GM19035 (cell line): ENCODE measurements around the gene C5.
A peak's percentile ranks its signal among the peaks of the same experiment; 100 is the strongest.
"Not testable (repeated sequence)": the region's sequence is repeated elsewhere in the genome, so short reads cannot be mapped to it uniquely, and the experiment has no call there.

ENCODE experiments used
- ATAC-seq: cut with Tn5 transposase; IDR thresholded peaks from one replicate; pipeline ENCODE4 v1.9.1; 2021; ENCODE audit not compliant: unreplicated experiment

Gene C5

GRCh38 chr9:121053544-121053943 is 3.5 kb upstream of the C5 start:
- no peak for ATAC-seq

DNA sequence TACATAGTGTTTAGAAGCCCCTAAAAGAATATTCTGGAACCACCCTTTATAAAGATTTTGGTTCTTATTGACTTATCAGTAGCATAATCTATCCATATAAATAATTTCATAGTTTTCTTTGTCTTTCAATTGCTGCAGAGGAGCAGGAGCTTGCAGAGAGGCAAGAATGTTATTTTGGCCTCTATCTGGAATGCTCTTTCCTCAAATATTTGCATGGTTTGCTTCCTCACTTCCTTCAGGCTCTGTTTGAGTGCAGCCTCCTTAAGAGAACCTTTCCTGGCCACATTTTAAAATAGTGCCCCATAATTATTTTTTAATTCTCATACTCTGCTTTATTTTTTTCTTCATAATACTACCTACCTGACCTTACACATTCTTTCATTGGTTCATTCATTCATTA is 1.5 kb downstream of the C5 start:
- no peak for ATAC-seq

DNA sequence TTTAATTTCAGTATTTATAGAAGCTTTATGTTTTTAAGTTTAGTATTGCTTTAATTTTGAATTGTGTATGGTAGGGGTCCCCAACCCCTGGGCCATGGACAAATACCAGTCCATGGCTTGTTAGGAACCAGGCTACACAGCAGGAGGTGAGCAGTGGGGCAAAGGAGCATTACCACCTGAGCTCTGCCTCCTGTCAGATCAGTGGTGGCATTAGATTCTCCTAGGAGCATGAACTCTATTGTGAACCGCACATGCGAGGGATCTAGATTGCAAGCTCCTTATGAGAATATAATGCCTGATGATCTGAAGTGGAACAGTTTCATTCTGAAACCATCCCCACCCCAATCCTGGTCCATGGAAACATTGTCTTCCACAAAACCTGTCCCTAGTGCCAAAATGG is 1.9 kb downstream of the C5 start:
- ATAC-seq: no peak

- ATAC-seq: no peak
Measured at GRCh38 chr9:121038804-121039203, 11.3 kb downstream of the C5 start.

DNA sequence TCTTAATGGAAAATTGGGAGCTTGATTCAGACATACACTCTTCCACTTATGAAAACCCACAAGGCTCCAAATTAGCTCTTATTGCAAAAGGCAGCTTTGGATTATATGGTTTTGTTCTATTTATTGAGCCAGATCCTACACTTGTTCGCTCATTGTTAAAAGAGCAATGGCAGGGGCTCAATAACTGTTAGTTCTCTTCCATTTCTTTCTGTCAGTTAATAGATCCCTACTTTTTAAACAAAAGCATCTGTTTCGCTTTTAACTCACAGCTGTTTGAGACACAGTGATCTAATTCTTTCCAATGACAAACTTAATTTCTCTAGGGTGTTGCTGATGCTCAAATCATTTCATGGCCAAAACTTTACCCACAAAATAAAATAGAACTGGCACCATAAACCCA is 11.7 kb downstream of the C5 start:
- ATAC-seq: no peak

- not testable (repeated sequence) for ATAC-seq
Measured at GRCh38 chr9:121035717-121036116, 14.4 kb downstream of the C5 start.

DNA sequence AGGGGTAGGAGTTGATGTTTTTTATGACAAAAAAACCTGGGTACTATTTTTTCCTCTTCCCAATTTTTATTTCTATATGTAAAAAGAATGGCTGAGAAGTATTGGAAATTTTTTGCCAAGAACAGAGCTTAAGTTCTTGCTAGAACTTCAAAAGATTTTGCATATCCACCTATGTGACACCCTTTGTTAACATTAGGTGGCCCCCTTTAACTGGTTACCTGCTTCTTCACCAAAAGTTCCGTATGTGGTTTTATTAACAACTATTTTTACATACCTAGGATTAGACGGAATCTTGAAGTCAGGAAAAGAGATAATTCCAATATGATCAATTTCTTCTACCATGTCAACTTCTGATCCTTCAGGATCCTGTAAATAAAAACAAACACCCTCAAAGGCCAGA is 15.5 kb downstream of the C5 start:
- no peak for ATAC-seq

DNA sequence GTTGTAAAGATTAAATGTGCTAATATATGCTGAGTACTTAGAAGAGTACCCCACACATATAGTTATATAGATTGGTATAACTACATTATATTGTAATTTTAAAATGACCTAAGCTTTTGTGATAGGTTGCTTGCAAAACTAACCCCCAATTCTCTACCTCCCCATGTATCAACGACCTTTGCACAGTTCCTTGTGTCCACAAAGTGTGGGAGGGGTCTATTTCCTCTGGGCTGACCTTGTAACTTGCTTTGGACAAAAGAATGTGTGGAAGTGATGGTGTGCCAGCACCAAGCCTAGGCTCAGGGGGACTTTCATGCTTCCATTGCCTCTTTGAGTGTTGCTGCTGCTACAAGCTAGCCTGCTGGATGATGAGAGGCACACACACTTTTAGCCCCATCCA is 20.6 kb downstream of the C5 start:
- no peak for ATAC-seq

DNA sequence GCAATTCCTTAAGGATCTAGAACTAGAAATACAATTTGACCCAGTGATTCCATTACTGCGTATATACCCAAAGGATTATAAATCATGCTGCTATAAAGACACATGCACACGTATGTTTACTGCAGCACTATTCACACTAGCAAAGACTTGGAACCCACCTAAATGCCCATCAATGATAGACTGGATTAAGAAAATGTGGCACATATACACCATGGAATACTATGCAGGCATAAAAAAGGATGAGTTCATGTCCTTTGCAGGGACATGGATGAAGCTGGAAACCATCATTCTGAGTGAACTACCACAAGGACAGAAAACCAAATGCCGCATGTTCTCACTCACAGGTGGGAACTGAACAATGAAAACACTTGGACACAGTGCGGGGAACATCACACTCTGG is 21.8 kb downstream of the C5 start:
- ATAC-seq: not testable (repeated sequence)

GRCh38 chr9:121026768-121027167 is 23.3 kb downstream of the C5 start:
- ATAC-seq: no peak

DNA sequence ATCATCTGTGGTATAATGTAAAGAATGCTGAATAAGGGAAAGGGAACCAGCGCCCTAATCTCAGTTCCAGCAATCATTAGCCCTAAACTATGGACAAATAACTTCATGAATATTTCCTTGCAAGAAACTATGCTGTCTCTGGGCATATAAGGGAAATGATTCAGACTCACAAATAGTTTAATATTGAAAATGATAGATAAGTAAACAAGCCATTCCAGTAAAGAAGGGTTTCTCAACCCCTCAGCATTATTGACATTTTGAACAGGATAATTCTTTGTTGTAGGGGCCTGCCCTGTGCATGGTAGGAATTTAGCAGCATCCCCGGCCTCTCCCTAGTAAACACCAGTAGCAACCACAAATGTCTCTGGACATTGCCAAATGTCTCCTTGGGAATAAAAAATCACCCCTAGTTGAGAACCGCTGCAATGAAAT is 23.8 kb downstream of the C5 start:
- ATAC-seq: no peak

- ATAC-seq: no peak
Measured at GRCh38 chr9:121024237-121024636, 25.8 kb downstream of the C5 start.

- no peak for ATAC-seq
Measured at GRCh38 chr9:121023064-121023463, 27.0 kb downstream of the C5 start.

DNA sequence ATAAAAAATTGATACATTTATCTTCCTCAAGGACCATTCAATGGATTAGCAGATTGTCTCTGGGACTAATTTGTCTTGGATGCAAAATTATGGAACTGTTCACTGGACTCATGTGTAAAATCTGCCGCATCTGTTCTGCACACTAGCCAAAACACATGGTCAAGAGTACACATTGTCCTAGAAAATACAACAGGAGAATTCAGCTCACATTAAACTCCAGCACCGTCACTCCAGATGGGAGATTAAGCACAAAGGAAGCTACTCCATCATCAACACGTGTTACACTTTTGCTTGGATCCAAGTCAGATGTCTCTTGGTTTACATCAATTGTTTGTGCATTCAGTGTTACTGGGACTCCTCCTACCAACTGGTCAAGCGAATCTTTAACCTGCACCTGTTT is 28.8 kb downstream of the C5 start:
- ATAC-seq: no peak

DNA sequence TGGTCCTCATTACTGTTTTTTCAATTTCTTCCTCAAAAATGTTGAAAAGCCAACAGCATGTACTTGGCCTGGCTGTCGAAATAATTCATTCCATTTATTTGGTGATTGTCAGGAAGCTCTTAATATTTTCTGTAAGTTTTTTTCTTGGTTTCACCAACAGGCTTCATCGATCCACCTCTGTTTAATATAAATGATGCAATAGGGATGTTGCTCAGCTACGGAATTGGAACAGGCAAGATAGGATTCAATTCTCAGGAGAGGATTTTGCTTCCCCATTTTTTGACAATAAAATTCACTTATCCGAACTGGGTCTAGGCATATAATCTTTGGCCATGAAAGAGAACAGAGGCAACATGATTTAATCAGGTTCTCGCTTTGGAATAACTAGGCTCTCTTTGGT is 30.8 kb downstream of the C5 start:
- ATAC-seq: no peak

- no peak for ATAC-seq
Measured at GRCh38 chr9:121013911-121014310, 36.2 kb downstream of the C5 start.

- ATAC-seq: no peak
Measured at GRCh38 chr9:121009650-121010049, 40.4 kb downstream of the C5 start.

DNA sequence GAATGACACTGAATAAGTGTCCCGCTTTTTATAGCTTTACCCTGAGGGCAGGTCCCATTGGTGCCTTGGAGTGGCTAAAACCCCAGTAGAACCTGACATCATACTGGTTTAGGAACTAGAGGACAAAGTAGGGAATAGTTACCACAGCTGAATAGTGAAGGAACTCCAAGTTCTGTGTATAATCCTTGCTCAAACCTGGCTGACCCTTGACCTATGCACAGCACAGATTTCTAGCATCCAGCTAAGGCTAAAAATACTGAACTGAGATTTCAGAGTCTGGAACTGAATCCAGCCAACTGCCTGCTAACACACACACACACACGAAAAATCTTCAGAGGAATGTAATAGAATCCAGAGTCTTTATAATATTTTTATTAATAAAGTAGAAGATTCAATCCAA is 50.8 kb downstream of the C5 start:
- no peak for ATAC-seq

- ATAC-seq: no peak
Measured at GRCh38 chr9:120998111-120998510, 52.0 kb downstream of the C5 start.

DNA sequence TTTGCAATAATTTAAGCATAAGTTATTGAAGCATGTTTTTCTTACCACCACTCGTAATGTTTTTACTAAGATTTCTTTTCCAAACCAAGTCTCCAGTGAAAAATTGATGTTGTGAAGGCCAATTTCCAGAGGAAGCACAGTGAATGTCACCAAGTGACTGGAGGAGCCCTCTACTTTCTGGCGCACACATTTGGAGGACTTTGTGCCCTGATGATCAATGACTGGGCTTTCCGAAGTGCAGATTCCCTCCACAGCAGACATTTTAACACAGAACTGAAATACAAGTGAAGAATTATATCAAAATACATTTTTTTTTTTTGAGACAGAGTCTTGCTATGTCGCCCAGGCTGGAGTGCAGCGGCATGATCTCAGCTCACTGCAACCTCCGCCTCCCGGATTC is 52.6 kb downstream of the C5 start:
- ATAC-seq: no peak

DNA sequence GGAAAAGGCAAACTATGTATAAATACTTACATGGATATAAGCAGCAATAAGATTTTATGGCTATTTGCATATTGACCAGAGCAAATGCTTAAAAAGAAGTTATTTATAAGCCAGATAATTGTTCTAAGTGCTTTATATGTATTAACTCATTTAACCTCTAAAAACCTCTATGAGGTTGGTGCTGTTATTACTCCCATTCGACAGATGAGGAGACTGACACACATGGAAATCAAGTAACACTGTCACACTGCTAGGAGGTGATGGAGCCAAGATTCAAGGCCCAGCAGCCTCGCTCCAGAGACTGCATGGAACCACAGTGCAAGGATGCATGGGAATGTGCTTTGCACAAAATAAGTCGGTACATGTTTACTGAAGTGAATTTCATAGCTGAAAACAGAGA is 53.7 kb downstream of the C5 start:
- ATAC-seq: no peak

DNA sequence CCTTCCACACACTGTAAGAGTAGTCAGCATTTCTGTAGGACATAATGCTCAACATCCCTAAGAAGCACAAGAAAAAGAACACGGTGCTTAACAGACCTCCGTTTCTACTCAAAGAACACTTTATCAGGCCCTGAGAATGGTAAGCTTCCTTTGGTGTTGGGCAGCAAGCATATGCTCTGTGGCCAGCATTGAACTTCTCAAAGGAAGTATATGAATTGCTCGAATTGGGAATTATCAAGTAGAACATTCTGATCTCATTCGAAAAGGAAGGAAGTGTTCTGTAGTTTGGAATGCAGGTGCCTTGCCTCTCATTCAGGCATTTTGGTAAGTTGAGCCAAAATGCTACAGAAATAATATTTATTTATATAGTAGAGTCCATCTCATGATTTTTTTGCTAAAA is 61.0 kb downstream of the C5 start:
- ATAC-seq: no peak

DNA sequence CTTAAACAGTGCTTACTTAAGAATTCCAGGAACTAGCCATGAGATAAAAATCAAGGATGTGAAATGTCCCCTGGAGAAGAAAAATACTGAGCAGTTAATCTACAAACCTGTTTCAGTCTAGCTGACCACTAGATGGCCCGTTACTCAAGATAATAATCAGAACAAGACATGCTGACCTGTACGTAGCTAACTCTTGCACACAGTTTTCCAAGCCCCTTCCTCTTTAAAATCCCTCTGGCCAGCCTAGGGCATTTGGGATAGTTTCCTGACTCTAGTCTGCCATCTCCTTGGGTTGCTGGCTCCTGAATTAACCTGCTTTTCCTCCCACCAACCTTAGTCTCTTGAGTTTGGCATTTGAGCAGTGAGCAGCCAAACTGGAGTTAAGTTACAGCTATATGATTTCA is 64.3 kb downstream of the C5 start:
- ATAC-seq: no peak

DNA sequence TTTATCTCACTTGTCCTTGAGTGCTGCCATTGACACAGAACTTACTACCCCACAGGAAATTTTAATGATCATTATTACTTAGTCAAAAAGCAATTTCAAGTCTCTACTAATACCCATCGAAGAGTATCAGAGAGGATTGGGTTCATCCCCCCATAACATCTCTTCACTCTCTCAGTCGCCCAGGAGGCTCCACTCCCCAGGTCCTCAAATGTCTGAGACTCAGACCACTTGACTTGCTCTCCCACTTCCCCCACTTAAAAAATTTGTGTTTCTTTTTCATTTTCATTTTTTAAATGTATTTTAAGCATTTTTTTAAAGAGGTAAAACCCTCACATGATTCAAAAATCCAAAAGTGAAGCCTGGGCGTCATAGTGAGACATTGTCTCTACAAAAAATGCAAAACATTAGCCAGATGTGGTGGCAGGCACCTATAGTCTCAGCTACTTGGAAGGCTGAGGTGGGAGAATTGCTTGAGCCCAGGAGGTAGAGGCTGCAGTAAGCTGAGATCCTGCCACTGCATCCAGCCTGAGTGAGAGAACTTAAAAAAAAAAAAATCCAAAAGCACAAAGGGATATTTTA is 66.7 kb downstream of the C5 start:
- peak; percentile 59 for ATAC-seq
